NT2/D1 (cell line): ENCODE results near the gene PSD.

Experiments used
- SUZ12 ChIP-seq: IDR thresholded peaks from 2 replicates; pipeline ENCODE4 v1.6.1; 2011; ENCODE audit not compliant: insufficient read length, insufficient read depth; ENCODE audit errors: extremely low read depth
- YY1 ChIP-seq: IDR thresholded peaks from 2 replicates; pipeline ENCODE4 v1.6.1; 2011; ENCODE audit not compliant: insufficient read length, insufficient read depth
- ZNF274 ChIP-seq: IDR thresholded peaks from 2 replicates; pipeline ENCODE4 v1.6.1; 2011; ENCODE audit warnings: mild to moderate bottlenecking, low read depth, low read length

- TF ChIP-seq ZNF274: no peak
- no peak for TF ChIP-seq YY1
- TF ChIP-seq SUZ12: no peak
These were observed 15.0 kb upstream of the PSD start for GRCh38 chr10:102433619-102434046.
